Spinal cord (tissue), 10 donors: ENCODE results near the gene ART5. TPM values are rescaled to one million over a fixed set of nuclear protein-coding genes. Genes with fewer than 3 reads are reported as not detected.

Source experiments
- DNase-seq, 6 donors: peaks; one replicate each; pipeline versions ENCODE4 v3.0.0 to v3.0.0-alpha.2; 2013 to 2015; ENCODE audit warnings: low spot score in 6 of 6, low read depth in 4 of 6
- H3K27ac ChIP-seq: one replicate; pipeline ENCODE4 v1.5.1; 2013; ENCODE audit warnings: low read depth, low read length, control low read depth
- H3K27me3 ChIP-seq: one replicate; pipeline ENCODE4 v1.6.1; 2013; ENCODE audit warnings: low read length; ENCODE audit not compliant: control insufficient read depth, insufficient read depth
- H3K36me3 ChIP-seq: one replicate; pipeline ENCODE4 v1.6.1; 2013; ENCODE audit warnings: low read length; ENCODE audit not compliant: control insufficient read depth, insufficient read depth
- H3K4me1 ChIP-seq: one replicate; pipeline ENCODE4 v1.6.1; 2013; ENCODE audit warnings: low read length; ENCODE audit not compliant: control insufficient read depth, insufficient read depth
- H3K4me3 ChIP-seq: one replicate; pipeline ENCODE4 v1.5.1; 2013; ENCODE audit warnings: low read depth, low read length, control low read depth
- H3K9me3 ChIP-seq: one replicate; pipeline ENCODE4 v1.6.1; 2013; ENCODE audit warnings: low read length; ENCODE audit not compliant: control insufficient read depth, insufficient read depth
- whole genome bisulfite sequencing: methylation state at CpG from one replicate; pipeline ENCODE4 v1.1.5; 2013; ENCODE audit warnings: missing lambda C conversion rate; ENCODE audit not compliant: insufficient coverage; 5-methylcytosine and 5-hydroxymethylcytosine counted together
- polyA plus RNA-seq, 2 donors: library from polyadenylated mRNA; unstranded; fragments of 120-200 nt; gene quantifications; one replicate each; pipeline ENCODE4 v1.2.1, GENCODE V29; 2013; ENCODE audit not compliant: insufficient read length in 2 of 2
- total RNA-seq, 2 donors: library from RNA; depleted of rRNA in 1 of 2; stranded (reverse); fragments of 120-200 nt in 1 of 2; fragments of >200 nt in 1 of 2; gene quantifications; one replicate each; pipeline versions ENCODE4 v1.2.3 to v1.2.4, GENCODE V29; 2013 to 2014
- donor health status: healthy.

Gene ART5
- total and polyA plus RNA-seq, 4 donors = 0.36 to 2.1 (median 0.51) TPM

DNA sequence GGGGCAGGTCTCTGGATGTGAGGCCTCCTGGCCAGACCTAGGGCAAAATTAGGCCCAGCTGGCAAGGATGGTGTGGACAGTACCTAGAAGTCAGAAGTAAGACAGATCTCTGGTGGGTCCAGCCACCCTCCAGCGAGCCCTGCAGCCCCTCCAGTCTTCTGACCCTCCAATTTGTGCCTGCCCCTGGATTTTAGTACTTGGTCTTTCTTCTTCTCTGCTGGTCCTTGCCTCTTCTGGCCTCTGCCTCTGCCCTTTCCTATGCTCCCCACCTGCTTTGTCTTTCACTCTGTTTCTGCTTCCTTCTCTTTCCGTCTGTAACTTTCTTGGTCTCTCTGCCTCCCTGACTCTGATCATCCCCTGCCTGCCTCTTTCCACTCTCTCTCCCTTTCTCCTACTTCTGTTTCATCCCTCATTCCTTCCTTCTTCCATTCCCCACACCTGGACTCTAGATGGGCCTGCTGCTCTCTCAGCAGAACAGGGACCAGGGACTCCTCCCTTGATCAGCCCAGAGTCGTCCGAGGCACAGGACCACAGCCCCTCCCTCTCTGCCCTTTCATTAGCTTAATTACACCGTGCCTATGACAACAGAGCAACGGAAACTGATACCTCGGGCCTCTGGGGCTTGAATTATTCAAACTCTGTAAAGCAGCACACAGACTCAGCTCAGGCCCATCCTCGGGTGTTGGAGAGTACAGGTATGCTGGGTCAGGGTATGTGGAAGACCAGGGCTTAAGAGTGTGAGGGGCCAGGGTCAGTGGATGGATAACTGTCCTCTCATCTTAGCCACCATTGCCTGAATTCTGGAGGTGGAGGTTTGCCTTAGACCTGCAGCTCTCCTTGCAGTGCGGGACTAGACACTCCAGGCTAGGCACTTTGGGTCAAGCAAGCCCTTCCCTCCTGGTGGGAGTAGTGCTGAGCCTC is 29.8 kb upstream of the ART5 start, which contains the start of gene CHRNA10:
Gene CHRNA10, minus strand, starts transcription at position 51 of the 921 bp plus-strand sequence. CDS start 72 bp downstream, outside the sequence.
- no peak for DNase-seq
- Histone ChIP-seq H3K27me3 (no peaks in the 10 kb centered on the region), H3K27ac (no peak within 1 kb of the TSS), H3K36me3 (peaks cover 77% of the 10 kb centered on the region), H3K4me1 (no peaks in the 10 kb centered on the region), H3K4me3 (no peak within 1 kb of the TSS), H3K9me3 (no peaks in the 10 kb centered on the region)
- 65% methylated on average over 5 of the region's 9 CpGs for WGBS

DNA sequence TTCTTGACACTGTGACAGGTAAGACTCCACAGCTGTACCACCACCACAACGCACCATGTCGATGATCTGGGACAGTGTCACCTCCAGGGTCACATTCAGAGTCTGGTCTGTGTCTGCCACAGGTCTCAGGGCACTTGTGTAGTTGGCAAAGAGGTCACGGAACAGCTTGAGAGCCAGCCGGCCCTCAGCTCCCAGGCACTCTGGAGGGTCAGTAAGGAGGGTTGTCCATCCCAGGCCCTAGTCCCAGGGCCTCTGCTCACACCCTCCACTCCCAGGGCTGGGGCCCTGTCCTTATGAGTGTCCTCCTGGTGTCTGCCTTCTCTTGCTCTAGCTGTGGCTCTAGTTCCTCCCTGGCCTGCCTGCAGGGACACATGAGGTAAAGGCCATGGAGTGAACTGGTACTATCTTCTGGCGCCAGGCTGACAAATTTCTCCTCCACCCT is 28.0 kb upstream of the ART5 start:
- H3K4me3 ChIP-seq = no peak overlapping the region
- no peaks in the 10 kb centered on the region for H3K9me3 ChIP-seq
- no peak overlapping the region for H3K27ac ChIP-seq
- no peaks in the 10 kb centered on the region for H3K4me1 ChIP-seq
- peaks cover 78% of the 10 kb centered on the region for H3K36me3 ChIP-seq
- 95% methylated on average over 5 of the region's 5 CpGs for WGBS
- no peak for DNase-seq
- no peaks in the 10 kb centered on the region for H3K27me3 ChIP-seq

- no peak for DNase-seq
- Histone ChIP-seq H3K27me3 (no peaks in the 10 kb centered on the region), H3K4me3 (no peak overlapping the region), H3K9me3 (no peaks in the 10 kb centered on the region), H3K36me3 (peaks cover 81% of the 10 kb centered on the region), H3K4me1 (no peaks in the 10 kb centered on the region), H3K27ac (no peak overlapping the region)
- whole genome bisulfite sequencing = 100% methylated on average over 5 of the region's 7 CpGs
Observed at GRCh38 chr11:3669128-3669527, 27.3 kb upstream of the ART5 start.

DNA sequence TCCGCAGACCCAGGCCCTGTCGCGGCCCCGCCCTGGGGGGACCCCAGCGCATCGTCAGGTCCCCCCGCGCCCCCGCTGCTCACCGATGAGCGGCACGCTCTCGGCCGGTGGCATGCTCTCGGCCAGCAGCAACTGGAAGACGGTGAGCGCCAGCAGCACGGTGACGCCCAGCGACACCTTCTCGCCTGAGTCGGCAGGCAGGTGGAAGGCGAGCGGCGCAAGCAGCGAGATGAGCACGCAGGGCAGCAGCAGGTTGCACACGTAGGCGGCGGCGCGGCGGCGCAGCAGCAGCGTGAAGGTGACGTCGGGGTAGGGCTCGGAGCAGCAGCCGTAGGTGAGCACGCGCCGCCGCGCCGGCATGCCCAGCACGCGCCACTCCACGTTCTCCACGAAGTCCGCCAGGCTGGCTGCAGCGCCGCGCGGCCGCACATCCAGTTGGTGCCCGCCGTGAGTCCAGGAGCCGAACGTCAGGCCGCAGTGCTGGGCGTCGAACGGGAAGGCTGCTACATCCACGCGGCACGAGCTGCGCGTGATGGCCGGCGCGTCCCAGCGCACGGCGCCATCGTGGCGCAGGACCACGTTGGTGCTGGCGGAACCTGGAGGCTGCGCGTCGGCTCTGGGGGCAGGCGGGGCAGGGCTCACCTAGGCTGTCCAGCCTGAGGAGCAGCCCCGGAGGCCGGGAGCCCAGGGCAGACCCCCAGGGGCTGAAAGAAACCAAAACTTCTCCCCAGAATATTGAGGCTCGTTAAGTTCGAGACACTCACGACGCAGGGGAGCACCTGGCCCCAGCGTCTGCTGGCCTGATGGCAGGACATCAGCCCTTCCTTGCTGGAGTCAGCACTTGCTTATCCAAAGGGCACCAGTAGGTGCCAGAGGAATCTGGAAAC is 25.6 kb upstream of the ART5 start:
- Histone ChIP-seq H3K4me3 (no peak overlapping the region), H3K4me1 (no peaks in the 10 kb centered on the region), H3K27me3 (no peaks in the 10 kb centered on the region), H3K36me3 (peaks cover 69% of the 10 kb centered on the region), H3K9me3 (no peaks in the 10 kb centered on the region), H3K27ac (no peak overlapping the region)
- no peak for DNase-seq
- WGBS = 98% methylated on average over 88 of the region's 89 CpGs

DNA sequence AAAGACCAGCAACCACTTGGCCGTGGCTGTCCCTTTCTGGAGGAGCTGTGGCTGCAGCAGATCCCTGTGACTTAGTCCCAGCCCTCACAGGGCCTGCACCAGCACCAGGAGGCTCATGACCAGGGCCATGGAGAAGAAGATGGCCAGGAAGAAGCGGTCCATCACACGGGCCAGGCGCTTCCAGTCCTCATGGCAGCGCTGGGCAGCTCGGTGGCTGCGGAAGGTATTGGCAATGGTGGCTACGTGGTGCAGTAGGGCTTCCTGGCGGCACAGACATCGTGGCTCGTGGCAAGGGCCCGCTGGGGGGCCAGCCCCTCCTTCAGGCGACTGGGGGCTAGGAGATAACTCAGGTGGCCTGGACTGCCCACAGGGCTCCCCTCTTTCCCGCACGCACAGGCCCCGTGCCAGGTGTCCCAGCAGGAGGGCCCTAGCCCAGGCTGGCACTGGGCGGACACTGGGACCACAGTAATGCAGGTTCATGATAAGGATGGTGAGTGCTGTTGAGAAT is 24.3 kb upstream of the ART5 start:
- DNase-seq = no peak
- no peaks in the 10 kb centered on the region for H3K4me1 ChIP-seq
- no peak overlapping the region for H3K4me3 ChIP-seq
- 95% methylated on average over 14 of the region's 17 CpGs for WGBS
- no peaks in the 10 kb centered on the region for H3K9me3 ChIP-seq
- H3K36me3 ChIP-seq = peaks cover 59% of the 10 kb centered on the region
- H3K27me3 ChIP-seq = no peaks in the 10 kb centered on the region
- no peak overlapping the region for H3K27ac ChIP-seq

DNA sequence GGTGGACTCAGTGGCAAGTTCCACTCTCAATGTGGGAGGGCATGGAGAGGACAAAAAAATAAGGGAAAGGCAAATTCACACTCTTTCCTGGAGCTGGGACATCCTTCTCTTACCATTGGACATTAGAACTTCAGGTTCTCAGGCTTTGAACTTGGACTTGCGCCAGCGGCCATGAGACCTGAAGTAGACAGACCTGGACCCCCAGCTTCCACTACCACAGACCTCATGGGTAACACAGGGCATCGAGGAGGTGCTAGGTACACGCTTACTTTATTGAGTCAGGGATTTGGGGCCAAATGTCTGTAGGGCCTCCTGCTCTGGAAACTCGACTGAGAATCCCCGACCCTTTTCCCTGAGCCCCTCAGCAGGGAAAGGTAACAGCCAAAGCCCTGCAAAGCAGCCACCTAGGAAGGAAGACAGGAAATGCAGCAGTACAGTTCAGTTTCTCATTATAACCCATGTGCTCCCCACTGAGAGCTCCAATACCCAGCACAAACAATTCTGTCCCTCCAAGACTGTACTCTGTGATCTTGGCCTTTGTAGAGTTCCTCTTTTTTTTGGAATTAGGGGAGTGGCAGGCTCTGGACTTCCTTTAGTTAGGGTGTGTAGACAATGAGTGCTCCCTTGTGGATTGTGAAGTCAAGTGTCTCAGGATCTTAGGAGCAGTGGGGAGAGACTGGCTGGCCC is 23.7 kb upstream of the ART5 start:
- Histone ChIP-seq H3K27ac (no peak overlapping the region), H3K36me3 (peaks cover 54% of the 10 kb centered on the region), H3K4me1 (no peaks in the 10 kb centered on the region), H3K9me3 (no peaks in the 10 kb centered on the region), H3K27me3 (no peaks in the 10 kb centered on the region), H3K4me3 (no peak overlapping the region)
- DNase-seq = no peak
- 78% methylated on average over 5 of the region's 6 CpGs for WGBS

DNA sequence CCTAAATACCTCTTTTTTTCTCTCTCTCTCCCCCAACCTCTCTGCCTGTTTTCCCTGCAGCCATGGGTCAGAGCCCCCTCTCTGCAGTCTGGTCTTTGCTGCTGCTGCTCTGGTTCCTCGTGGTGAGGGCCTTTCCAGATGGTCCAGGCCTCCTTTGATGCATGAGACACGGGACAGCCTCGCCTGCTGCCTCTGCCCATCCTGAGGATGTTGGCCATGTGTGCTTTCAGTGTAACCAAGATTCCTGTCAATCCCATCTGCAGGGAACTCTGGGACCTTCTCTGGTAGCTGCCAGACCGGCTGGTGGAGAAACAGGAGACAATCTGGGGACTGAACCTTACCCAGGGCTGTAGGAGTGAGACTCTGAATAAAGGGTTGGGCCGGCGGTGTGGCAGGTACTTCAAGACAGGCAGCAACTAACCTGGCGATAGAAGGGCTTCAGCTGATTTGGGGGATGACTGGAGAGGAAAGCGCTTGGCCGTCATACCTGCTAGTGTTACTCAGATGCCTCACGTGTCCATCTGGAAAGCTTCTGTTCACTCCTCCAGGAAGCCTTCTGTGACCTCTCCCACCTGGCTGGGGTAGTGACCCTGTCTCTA is 22.3 kb upstream of the ART5 start:
- no peak overlapping the region for H3K4me3 ChIP-seq
- H3K36me3 ChIP-seq = peaks cover 44% of the 10 kb centered on the region
- no peaks in the 10 kb centered on the region for H3K27me3 ChIP-seq
- DNase-seq = no peak
- no peak overlapping the region for H3K27ac ChIP-seq
- H3K4me1 ChIP-seq = no peaks in the 10 kb centered on the region
- no peaks in the 10 kb centered on the region for H3K9me3 ChIP-seq
- 90% methylated on average over 8 of the region's 10 CpGs for WGBS

DNA sequence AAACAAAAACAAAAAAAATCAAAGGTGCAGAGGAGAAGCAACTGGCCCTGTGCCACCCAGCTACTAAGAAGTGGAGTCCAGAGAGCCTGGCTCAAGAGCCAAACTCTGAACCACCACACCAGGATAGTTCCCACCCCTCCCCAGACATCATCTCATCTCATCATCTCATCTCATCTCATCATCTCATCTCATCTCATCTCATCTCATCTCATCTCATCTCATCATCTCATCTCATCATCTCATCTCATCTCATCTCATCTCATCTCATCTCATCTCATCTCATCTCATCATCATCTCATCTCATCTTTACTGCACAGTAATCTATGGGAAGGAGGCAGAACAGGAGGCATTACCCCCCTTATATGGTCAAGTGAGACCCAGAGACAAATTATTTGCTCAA is 21.1 kb upstream of the ART5 start:
- no peak overlapping the region for H3K27ac ChIP-seq
- H3K9me3 ChIP-seq = no peaks in the 10 kb centered on the region
- no peaks in the 10 kb centered on the region for H3K27me3 ChIP-seq
- H3K4me3 ChIP-seq = no peak overlapping the region
- H3K4me1 ChIP-seq = no peaks in the 10 kb centered on the region
- peaks cover 32% of the 10 kb centered on the region for H3K36me3 ChIP-seq
- DNase-seq = no peak

GRCh38 chr11:3660960-3661359 is 19.2 kb upstream of the ART5 start:
- 100% methylated on average over 2 of the region's 2 CpGs for WGBS

More at GRCh38 chr11:3660960-3661359, 19.2 kb upstream of the ART5 start:
- no peak overlapping the region for H3K4me3 ChIP-seq
- peaks cover 14% of the 10 kb centered on the region for H3K36me3 ChIP-seq
- no peak overlapping the region for H3K27ac ChIP-seq
- no peaks in the 10 kb centered on the region for H3K27me3 ChIP-seq
- no peak for DNase-seq
- H3K9me3 ChIP-seq = no peaks in the 10 kb centered on the region
- H3K4me1 ChIP-seq = no peaks in the 10 kb centered on the region
